Esophagus squamous epithelium (tissue), 4 donors: ENCODE results near the gene IGFBP7.

ENCODE experiments used
- CTCF ChIP-seq, 6 experiments: fragments of 450-650 bp in 4 of 6; fragments of 200-600 bp in 2 of 6; sonication (generic) in 2 of 6; IDR thresholded peaks; one replicate each; pipeline ENCODE4 v1.5.1; 2016 to 2019; ENCODE audit warnings: antibody characterized with exemption in 6 of 6, mild to moderate bottlenecking in 4 of 6, moderate library complexity in 4 of 6
- POLR2A ChIP-seq, 4 donors: fragments of 450-650 bp; IDR thresholded peaks; one replicate each; pipeline ENCODE4 v1.6.1; 2017; ENCODE audit warnings: antibody characterized with exemption in 4 of 4, mild to moderate bottlenecking in 4 of 4, moderate library complexity in 3 of 4

GRCh38 chr4:57018980-57019379 is 91.2 kb downstream of the IGFBP7 start:
- TF ChIP-seq POLR2A (IDR thresholded peaks at IDR 0.05) (no peak), CTCF (IDR thresholded peaks at IDR 0.05) (no peak)
